Gastrocnemius medialis (tissue), 4 donors: ENCODE measurements around the gene CSTF3.
"Not testable (repeated sequence)": the region's sequence is repeated elsewhere in the genome, so short reads cannot be mapped to it uniquely, and the experiment has no call there.

ENCODE experiments used
- CTCF ChIP-seq, 5 experiments: fragments of 450-650 bp in 3 of 5; fragments of 200-600 bp in 2 of 5; sonication (generic) in 2 of 5; IDR thresholded peaks in 4 of 5; conservative IDR thresholded peaks in 1 of 5; 1 replicate in 4 of 5; 2 replicates in 1 of 5; pipeline ENCODE4 v1.5.1; 2016 to 2019; ENCODE audit warnings: antibody characterized with exemption in 5 of 5, mild to moderate bottlenecking in 3 of 5, moderate library complexity in 3 of 5
- POLR2A ChIP-seq, 2 donors: fragments of 450-650 bp; IDR thresholded peaks; one replicate each; pipeline ENCODE4 v1.6.1; 2017; ENCODE audit warnings: antibody characterized with exemption in 2 of 2, mild to moderate bottlenecking in 2 of 2, moderate library complexity in 2 of 2

GRCh38 chr11:33159378-33159867 lies 1.9 kb downstream of the CSTF3 start:
- not testable (repeated sequence) for TF ChIP-seq CTCF (IDR thresholded peaks at IDR 0.05 in 4 of 5, conservative IDR thresholded peaks at IDR 0.05 in 1 of 5); POLR2A (IDR thresholded peaks at IDR 0.05)
